Sigmoid colon (tissue), 7 donors: ENCODE data around the gene FRMD8. TPM values are rescaled to one million over a fixed set of nuclear protein-coding genes. Genes with fewer than 3 reads are reported as not detected.

Experiments
- DNase-seq: peaks from one replicate; pipeline ENCODE4 v3.0.0-alpha.2; 2019
- H3K27ac ChIP-seq, 4 donors: fragments of 200-600 bp; sonication (generic); one replicate each; pipeline ENCODE4 v1.5.1; 2016 to 2019; ENCODE audit warnings: mild to moderate bottlenecking in 1 of 4
- H3K27me3 ChIP-seq, 3 donors: fragments of 200-600 bp; sonication (generic); one replicate each; pipeline ENCODE4 v1.5.1; 2019; ENCODE audit warnings: mild to moderate bottlenecking in 1 of 3
- H3K36me3 ChIP-seq, 4 donors: fragments of 200-600 bp; sonication (generic); one replicate each; pipeline ENCODE4 v1.5.1; 2016 to 2019
- H3K4me1 ChIP-seq, 4 donors: fragments of 200-600 bp; sonication (generic); one replicate each; pipeline ENCODE4 v1.5.1; 2017 to 2019
- H3K4me3 ChIP-seq, 4 donors: fragments of 200-600 bp; sonication (generic); one replicate each; pipeline ENCODE4 v1.5.1; 2017 to 2019; ENCODE audit warnings: mild to moderate bottlenecking in 2 of 4, moderate library complexity in 1 of 4
- H3K9me3 ChIP-seq, 4 donors: fragments of 200-600 bp in 3 of 4; sonication (generic) in 3 of 4; one replicate each; pipeline versions ENCODE4 v1.5.1 to v1.6.1; 2013 to 2019
- CTCF ChIP-seq, 4 experiments: fragments of 450-650 bp in 3 of 4; fragments of 200-600 bp in 1 of 4; IDR thresholded peaks; one replicate each; pipeline ENCODE4 v1.5.1; 2016 to 2019; ENCODE audit warnings: antibody characterized with exemption in 4 of 4, mild to moderate bottlenecking in 3 of 4, moderate library complexity in 2 of 4
- EP300 ChIP-seq, 4 donors: sonication (generic); formaldehyde crosslinking; IDR thresholded peaks; one replicate each; pipeline ENCODE4 v1.6.1; 2017; ENCODE audit warnings: antibody characterized with exemption in 4 of 4
- POLR2A ChIP-seq, 2 donors: fragments of 450-650 bp; IDR thresholded peaks; one replicate each; pipeline ENCODE4 v1.6.1; 2016; ENCODE audit warnings: antibody characterized with exemption in 2 of 2, mild to moderate bottlenecking in 2 of 2, moderate library complexity in 2 of 2
- POLR2AphosphoS5 ChIP-seq, 4 donors: sonication (generic); formaldehyde crosslinking; IDR thresholded peaks; one replicate each; pipeline ENCODE4 v1.6.1; 2017; ENCODE audit warnings: antibody characterized with exemption in 4 of 4
- WGBS, 2 donors: extraction: QIAGEN DNeasy Blood & Tissue Kit; methylation state at CpG; one replicate each; pipeline ENCODE4 v1.1.7; 2013; 5-methylcytosine and 5-hydroxymethylcytosine counted together
- intact Hi-C: fragments of 100-400 bp; cut with DNase I; formaldehyde crosslinking; loops from one replicate; pipeline ENCODE4 v1.15.1; 2023
- polyA plus RNA-seq, 3 donors: library from polyadenylated mRNA; stranded (reverse); fragments of 200-250 nt; gene quantifications; one replicate each; pipeline ENCODE4 v1.2.3, GENCODE V29; 2013
- total RNA-seq, 4 donors: library from RNA; depleted of rRNA; stranded (reverse); fragments of >200 nt; gene quantifications; one replicate each; pipeline ENCODE4 v1.1.0, GENCODE V29; 2016
- donor health status: healthy with polysubstance abuse.
- donor health status: Bipolar disorder and iron deficiency.
- donor health status: healthy.

FRMD8 gene
- total and polyA plus RNA-seq, 7 donors, result 10.7 to 29.0 (median 21.6) TPM

GRCh38 chr11:65366340-65366773, 20.1 kb upstream of the FRMD8 start:
- H3K27ac ChIP-seq, result no peak overlapping the region
- intact Hi-C loops, result loop anchor here (2.0 to 10.0 kb wide), 2 partner anchors 144 to 238 kb away; no protein-coding TSS in a partner anchor
- WGBS, 2 donors, result 1 to 5% methylated on average over 4 of the region's 4 CpGs

GRCh38 chr11:65370659-65371049, 15.8 kb upstream of the FRMD8 start:
- Histone ChIP-seq H3K27ac (no peak overlapping the region), H3K36me3 (no peaks in the 10 kb centered on the region), H3K4me1 (peaks cover 0 to 4% (median 4%) of the 10 kb centered on the region in 4 donors), H3K9me3 (no peaks in the 10 kb centered on the region), H3K4me3 (no peak overlapping the region), H3K27me3 (no peaks in the 10 kb centered on the region)
- WGBS, 2 donors, result 85 to 92% methylated on average over 6 of the region's 6 CpGs
- DNase-seq, result no peak
- intact Hi-C loops, result no loop called here
- TF ChIP-seq EP300 (IDR thresholded peaks at IDR 0.05) (no peak), CTCF (IDR thresholded peaks at IDR 0.05) (no peak), POLR2A (IDR thresholded peaks at IDR 0.05) (no peak), POLR2AphosphoS5 (IDR thresholded peaks at IDR 0.05) (no peak)

More at GRCh38 chr11:65366340-65366773, 20.1 kb upstream of the FRMD8 start:
- Histone ChIP-seq H3K27me3 (no peaks in the 10 kb centered on the region), H3K4me3 (no peak overlapping the region), H3K36me3 (no peaks in the 10 kb centered on the region), H3K4me1 (peaks cover 0 to 4% (median 4%) of the 10 kb centered on the region in 4 donors), H3K9me3 (no peaks in the 10 kb centered on the region)
- TF ChIP-seq EP300 (IDR thresholded peaks at IDR 0.05) (no peak), CTCF (IDR thresholded peaks at IDR 0.05) (peak; percentile 65 to 89 (median 72))
- no peak for DNase-seq

DNA sequence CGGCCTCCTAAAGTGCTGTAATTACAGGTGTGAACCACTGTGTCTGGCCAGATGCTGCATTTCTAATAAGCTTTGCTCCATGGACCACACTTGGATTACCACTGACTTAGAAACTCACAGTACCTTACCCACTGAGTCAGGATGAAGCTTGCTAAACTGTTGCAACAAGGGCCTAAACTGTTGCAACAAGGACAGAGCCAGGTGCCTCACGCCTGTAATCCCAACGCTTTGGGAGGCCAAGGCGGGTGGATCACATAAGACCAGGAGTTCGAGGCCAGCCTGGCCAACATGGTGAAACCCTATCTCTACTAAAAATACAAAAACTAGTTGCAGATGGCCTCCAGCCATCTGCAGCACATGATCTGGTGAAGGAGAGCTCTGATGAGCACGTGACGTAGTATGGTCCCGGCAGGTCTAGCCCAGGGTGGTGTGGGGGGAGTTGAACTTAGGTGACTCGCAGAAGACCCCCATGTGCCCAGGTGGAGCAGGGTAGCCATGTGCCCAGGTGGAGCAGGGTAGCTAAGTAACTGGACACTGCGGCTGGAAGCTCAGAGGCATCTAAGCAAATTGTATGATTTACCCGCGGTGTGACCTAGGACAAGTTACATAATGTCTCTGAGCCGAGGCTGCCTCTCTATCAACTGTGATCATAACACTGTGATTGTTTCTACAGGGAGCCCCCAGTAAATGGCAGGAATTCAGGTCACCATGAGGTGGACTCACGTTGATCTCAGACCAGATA, 12.4 kb upstream of the FRMD8 start:
- no peak for DNase-seq
- Histone ChIP-seq H3K4me1 (no peaks in the 10 kb centered on the region), H3K36me3 (no peaks in the 10 kb centered on the region), H3K27ac (no peak overlapping the region), H3K27me3 (no peaks in the 10 kb centered on the region), H3K4me3 (no peak overlapping the region), H3K9me3 (no peaks in the 10 kb centered on the region)
- intact Hi-C loops, result no loop called here
- 92 to 93% methylated on average over 14 of the region's 14 CpGs for WGBS, 2 donors
- no peak for TF ChIP-seq POLR2A (IDR thresholded peaks at IDR 0.05)
- TF ChIP-seq POLR2AphosphoS5 (IDR thresholded peaks at IDR 0.05), result no peak
- TF ChIP-seq EP300 (IDR thresholded peaks at IDR 0.05), result no peak
- no peak for TF ChIP-seq CTCF (IDR thresholded peaks at IDR 0.05)

- 40 to 80% methylated on average over 8 of the region's 8 CpGs for WGBS, 2 donors
Observed at GRCh38 chr11:65375012-65375411, 11.4 kb upstream of the FRMD8 start.

More at GRCh38 chr11:65375012-65375411, 11.4 kb upstream of the FRMD8 start:
- intact Hi-C loops, result no loop called here
- DNase-seq, result no peak
- H3K9me3 ChIP-seq, result no peaks in the 10 kb centered on the region
- H3K27ac ChIP-seq, result no peak overlapping the region
- no peak overlapping the region for H3K4me3 ChIP-seq
- no peaks in the 10 kb centered on the region for H3K27me3 ChIP-seq
- no peak for TF ChIP-seq EP300 (IDR thresholded peaks at IDR 0.05)
- no peak for TF ChIP-seq CTCF (IDR thresholded peaks at IDR 0.05)
- no peak for TF ChIP-seq POLR2AphosphoS5 (IDR thresholded peaks at IDR 0.05)
- H3K36me3 ChIP-seq, result no peaks in the 10 kb centered on the region
- no peaks in the 10 kb centered on the region for H3K4me1 ChIP-seq
